K562 (cell line): ENCODE measurements around the gene EIF3K. TPM values are rescaled to one million over a fixed set of nuclear protein-coding genes. Genes with fewer than 3 reads are reported as not detected.

Experiments
- ASH1L ChIP-seq: fragments of 450-650 bp; IDR thresholded peaks from 2 replicates; pipeline ENCODE4 v1.6.1; 2018; ENCODE audit warnings: borderline replicate concordance, mild to moderate bottlenecking, low read depth; ENCODE audit not compliant: partially characterized antibody
- NFIX ChIP-seq: fragments of 250-450 bp; sonication (Bioruptor Pico); IDR thresholded peaks from 2 replicates; pipeline ENCODE4 v1.4.0; 2020; ENCODE audit warnings: low read depth, mild to moderate bottlenecking, moderate library complexity
- USF1 ChIP-seq: sonication (generic); formaldehyde crosslinking; IDR thresholded peaks from 2 replicates; pipeline ENCODE4 v1.9.0; 2022; ENCODE audit warnings: mild to moderate bottlenecking, missing genetic modification reagents
- WHSC1 ChIP-seq: IDR thresholded peaks from one replicate; pipeline ENCODE4 v1.6.1; 2012; ENCODE audit warnings: low read length, control low read depth, inconsistent platforms
- ZBTB11 ChIP-seq, 3 experiments: fragments of 200-800 bp in 1 of 3; fragments of 250-450 bp in 1 of 3; fragments of 450-650 bp in 1 of 3; sonication (Bioruptor Pico) in 1 of 3; sonication (Bioruptor generic) in 1 of 3; formaldehyde crosslinking in 1 of 3; IDR thresholded peaks; 2 replicates each; pipeline versions ENCODE4 v1.6.1 to v1.8.0; 2016 to 2022; ENCODE audit warnings: mild to moderate bottlenecking in 2 of 3, missing genetic modification characterization in 2 of 3, missing compliant biosample characterization in 1 of 3, moderate library complexity in 1 of 3
- ZNF232 ChIP-seq: sonication (generic); formaldehyde crosslinking; IDR thresholded peaks from 2 replicates; pipeline ENCODE4 v1.8.0; 2022; ENCODE audit warnings: mild to moderate bottlenecking, missing genetic modification reagents
- ZNF75A ChIP-seq: fragments of 450-650 bp; formaldehyde crosslinking; IDR thresholded peaks from 2 replicates; pipeline ENCODE4 v1.4.0; 2020; ENCODE audit warnings: mild to moderate bottlenecking
- polyA plus RNA-seq, 8 experiments: library from polyadenylated mRNA; depleted of rRNA in 4 of 8; stranded (reverse) in 5 of 8; unstranded in 3 of 8; fragments of >200 nt; fragmentation: Nextera tagmentation in 2 of 8; fragmentation: Illumina TruSeq in 1 of 8; extraction: Ambion mirVana in 2 of 8; extraction: Trizol in 1 of 8; gene quantifications; 2 replicates each; pipeline versions ENCODE4 v1.2.1 to v1.2.3, GENCODE V29; 2011 to 2014; ENCODE audit warnings: inconsistent platforms in 1 of 8, missing spikeins in 1 of 8
- total RNA-seq, 7 experiments: library from RNA; depleted of rRNA in 6 of 7; stranded (reverse); fragments of >200 nt in 6 of 7; fragmentation: Illumina TruSeq in 2 of 7; extraction: Trizol in 2 of 7; gene quantifications; 2 replicates each; pipeline versions ENCODE4 v1.2.1 to v1.2.3, GENCODE V29; 2011 to 2021; ENCODE audit warnings: low replicate concordance in 1 of 7
- TF ChIP-seq, protein P1 (sequence below): fragments of 200-600 bp; sonication (generic); IDR thresholded peaks from one replicate; pipeline ENCODE4 v1.6.1; 2012; ENCODE audit warnings: mild to moderate bottlenecking, low read depth, low read length, inconsistent platforms
- TF ChIP-seq, protein P2 (sequence below): fragments of 450-650 bp; formaldehyde crosslinking; IDR thresholded peaks from 2 replicates; pipeline ENCODE4 v1.4.0; 2022; ENCODE audit warnings: missing genetic modification characterization

The EIF3K gene
- total and polyA plus RNA-seq, 9 of the 15 experiments (the other 6 are each of a cell fraction or from before 2014, with no cell fraction given) = 387 to 1,827 (median 733) TPM

GRCh38 chr19:38647368-38647965 is 28.5 kb downstream of the EIF3K start, which contains the start of gene ACTN4 (continued):
- TF ChIP-seq, protein P1, sequence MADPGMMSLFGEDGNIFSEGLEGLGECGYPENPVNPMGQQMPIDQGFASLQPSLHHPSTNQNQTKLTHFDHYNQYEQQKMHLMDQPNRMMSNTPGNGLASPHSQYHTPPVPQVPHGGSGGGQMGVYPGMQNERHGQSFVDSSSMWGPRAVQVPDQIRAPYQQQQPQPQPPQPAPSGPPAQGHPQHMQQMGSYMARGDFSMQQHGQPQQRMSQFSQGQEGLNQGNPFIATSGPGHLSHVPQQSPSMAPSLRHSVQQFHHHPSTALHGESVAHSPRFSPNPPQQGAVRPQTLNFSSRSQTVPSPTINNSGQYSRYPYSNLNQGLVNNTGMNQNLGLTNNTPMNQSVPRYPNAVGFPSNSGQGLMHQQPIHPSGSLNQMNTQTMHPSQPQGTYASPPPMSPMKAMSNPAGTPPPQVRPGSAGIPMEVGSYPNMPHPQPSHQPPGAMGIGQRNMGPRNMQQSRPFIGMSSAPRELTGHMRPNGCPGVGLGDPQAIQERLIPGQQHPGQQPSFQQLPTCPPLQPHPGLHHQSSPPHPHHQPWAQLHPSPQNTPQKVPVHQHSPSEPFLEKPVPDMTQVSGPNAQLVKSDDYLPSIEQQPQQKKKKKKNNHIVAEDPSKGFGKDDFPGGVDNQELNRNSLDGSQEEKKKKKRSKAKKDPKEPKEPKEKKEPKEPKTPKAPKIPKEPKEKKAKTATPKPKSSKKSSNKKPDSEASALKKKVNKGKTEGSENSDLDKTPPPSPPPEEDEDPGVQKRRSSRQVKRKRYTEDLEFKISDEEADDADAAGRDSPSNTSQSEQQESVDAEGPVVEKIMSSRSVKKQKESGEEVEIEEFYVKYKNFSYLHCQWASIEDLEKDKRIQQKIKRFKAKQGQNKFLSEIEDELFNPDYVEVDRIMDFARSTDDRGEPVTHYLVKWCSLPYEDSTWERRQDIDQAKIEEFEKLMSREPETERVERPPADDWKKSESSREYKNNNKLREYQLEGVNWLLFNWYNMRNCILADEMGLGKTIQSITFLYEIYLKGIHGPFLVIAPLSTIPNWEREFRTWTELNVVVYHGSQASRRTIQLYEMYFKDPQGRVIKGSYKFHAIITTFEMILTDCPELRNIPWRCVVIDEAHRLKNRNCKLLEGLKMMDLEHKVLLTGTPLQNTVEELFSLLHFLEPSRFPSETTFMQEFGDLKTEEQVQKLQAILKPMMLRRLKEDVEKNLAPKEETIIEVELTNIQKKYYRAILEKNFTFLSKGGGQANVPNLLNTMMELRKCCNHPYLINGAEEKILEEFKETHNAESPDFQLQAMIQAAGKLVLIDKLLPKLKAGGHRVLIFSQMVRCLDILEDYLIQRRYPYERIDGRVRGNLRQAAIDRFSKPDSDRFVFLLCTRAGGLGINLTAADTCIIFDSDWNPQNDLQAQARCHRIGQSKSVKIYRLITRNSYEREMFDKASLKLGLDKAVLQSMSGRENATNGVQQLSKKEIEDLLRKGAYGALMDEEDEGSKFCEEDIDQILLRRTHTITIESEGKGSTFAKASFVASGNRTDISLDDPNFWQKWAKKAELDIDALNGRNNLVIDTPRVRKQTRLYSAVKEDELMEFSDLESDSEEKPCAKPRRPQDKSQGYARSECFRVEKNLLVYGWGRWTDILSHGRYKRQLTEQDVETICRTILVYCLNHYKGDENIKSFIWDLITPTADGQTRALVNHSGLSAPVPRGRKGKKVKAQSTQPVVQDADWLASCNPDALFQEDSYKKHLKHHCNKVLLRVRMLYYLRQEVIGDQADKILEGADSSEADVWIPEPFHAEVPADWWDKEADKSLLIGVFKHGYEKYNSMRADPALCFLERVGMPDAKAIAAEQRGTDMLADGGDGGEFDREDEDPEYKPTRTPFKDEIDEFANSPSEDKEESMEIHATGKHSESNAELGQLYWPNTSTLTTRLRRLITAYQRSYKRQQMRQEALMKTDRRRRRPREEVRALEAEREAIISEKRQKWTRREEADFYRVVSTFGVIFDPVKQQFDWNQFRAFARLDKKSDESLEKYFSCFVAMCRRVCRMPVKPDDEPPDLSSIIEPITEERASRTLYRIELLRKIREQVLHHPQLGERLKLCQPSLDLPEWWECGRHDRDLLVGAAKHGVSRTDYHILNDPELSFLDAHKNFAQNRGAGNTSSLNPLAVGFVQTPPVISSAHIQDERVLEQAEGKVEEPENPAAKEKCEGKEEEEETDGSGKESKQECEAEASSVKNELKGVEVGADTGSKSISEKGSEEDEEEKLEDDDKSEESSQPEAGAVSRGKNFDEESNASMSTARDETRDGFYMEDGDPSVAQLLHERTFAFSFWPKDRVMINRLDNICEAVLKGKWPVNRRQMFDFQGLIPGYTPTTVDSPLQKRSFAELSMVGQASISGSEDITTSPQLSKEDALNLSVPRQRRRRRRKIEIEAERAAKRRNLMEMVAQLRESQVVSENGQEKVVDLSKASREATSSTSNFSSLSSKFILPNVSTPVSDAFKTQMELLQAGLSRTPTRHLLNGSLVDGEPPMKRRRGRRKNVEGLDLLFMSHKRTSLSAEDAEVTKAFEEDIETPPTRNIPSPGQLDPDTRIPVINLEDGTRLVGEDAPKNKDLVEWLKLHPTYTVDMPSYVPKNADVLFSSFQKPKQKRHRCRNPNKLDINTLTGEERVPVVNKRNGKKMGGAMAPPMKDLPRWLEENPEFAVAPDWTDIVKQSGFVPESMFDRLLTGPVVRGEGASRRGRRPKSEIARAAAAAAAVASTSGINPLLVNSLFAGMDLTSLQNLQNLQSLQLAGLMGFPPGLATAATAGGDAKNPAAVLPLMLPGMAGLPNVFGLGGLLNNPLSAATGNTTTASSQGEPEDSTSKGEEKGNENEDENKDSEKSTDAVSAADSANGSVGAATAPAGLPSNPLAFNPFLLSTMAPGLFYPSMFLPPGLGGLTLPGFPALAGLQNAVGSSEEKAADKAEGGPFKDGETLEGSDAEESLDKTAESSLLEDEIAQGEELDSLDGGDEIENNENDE = no peak
- no peak for TF ChIP-seq WHSC1
- TF ChIP-seq ZBTB11 (CRISPR knock-in tag; IDR thresholded peaks at IDR 0.05) = peak in 1 of 3 experiments; percentile 79; a peak in 2 of 6 replicates
- TF ChIP-seq, protein P2, sequence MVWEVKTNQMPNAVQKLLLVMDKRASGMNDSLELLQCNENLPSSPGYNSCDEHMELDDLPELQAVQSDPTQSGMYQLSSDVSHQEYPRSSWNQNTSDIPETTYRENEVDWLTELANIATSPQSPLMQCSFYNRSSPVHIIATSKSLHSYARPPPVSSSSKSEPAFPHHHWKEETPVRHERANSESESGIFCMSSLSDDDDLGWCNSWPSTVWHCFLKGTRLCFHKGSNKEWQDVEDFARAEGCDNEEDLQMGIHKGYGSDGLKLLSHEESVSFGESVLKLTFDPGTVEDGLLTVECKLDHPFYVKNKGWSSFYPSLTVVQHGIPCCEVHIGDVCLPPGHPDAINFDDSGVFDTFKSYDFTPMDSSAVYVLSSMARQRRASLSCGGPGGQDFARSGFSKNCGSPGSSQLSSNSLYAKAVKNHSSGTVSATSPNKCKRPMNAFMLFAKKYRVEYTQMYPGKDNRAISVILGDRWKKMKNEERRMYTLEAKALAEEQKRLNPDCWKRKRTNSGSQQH = no peak
- no peak for TF ChIP-seq ZNF232 (CRISPR knock-in tag)
- TF ChIP-seq USF1 (CRISPR knock-in tag) = no peak
- no peak for TF ChIP-seq ASH1L
- no peak for TF ChIP-seq ZNF75A
- TF ChIP-seq NFIX = no peak
